ENCODE measurements around the gene RINT1. TPM values are rescaled to one million over a fixed set of nuclear protein-coding genes. Genes with fewer than 3 reads are reported as not detected.

The RINT1 gene
- total RNA-seq, 1 donor = 7.0 TPM

GRCh38 chr7:105530546-105530945 is 1.5 kb upstream of the RINT1 start:
- no peak for DNase-seq (ENCODE audit: low read depth in 2 of 3, low spot score in 2 of 3)

- no peak for DNase-seq (ENCODE audit: low read depth in 2 of 3, low spot score in 2 of 3)
Measured at GRCh38 chr7:105532709-105533460, 884 bp downstream of the RINT1 start.

GRCh38 chr7:105538339-105538738 is 6.3 kb downstream of the RINT1 start:
- peak in 2 of 3 donors; percentile 26 to 52 for DNase-seq (ENCODE audit: low read depth in 2 of 3, low spot score in 2 of 3)

DNA sequence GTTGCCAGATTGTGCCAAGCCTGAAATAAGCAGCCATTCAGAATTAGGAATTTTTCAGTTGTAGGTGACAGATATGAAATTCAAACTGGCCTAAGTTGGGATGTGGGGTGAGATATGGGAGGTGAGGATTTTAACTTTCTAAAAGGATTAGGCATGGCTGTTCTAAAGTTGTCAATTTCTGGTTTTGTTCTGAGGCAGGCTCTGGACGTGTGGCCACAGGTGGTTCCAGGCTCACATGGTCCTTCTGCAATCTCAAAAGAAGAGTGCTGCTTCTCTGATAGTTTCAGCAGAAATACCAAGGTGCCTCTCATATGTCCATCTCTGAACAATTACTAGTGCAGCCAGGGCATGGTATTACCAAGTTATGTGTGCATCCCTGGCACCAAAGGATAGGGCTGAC is 27.9 kb downstream of the RINT1 start:
- DNase-seq (ENCODE audit: low read depth in 2 of 3, low spot score in 2 of 3) = no peak

GRCh38 chr7:105565190-105565589 is 33.2 kb downstream of the RINT1 start:
- DNase-seq (ENCODE audit: low read depth in 2 of 3, low spot score in 2 of 3) = no peak

- no peak for DNase-seq (ENCODE audit: low read depth in 2 of 3, low spot score in 2 of 3)
Measured at GRCh38 chr7:105567024-105567423, 35.0 kb downstream of the RINT1 start.

- no peak for DNase-seq (ENCODE audit: low read depth in 2 of 3, low spot score in 2 of 3)
Measured at GRCh38 chr7:105567821-105568220, 35.8 kb downstream of the RINT1 start.

- DNase-seq (ENCODE audit: low read depth in 2 of 3, low spot score in 2 of 3) = no peak
Measured at GRCh38 chr7:105571891-105572290, 39.9 kb downstream of the RINT1 start.

DNA sequence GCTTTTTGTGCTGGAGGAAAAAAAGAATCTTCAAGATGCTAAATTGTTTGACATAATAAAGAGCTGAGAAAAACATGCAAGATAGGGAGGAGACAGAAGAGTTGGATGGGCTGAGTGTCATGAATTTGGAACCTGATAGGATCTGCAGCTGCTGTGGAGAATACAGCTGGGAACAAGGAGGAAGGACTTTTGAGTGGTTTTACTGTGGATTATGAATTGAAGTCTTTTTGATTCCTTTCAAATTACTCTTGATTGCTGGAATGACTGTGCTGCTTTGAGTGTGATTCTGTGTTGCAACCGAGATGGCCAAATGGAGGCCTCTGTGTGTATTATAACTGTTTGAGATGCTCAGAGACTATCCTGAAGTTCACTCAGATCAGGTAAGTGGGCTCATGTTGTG is 45.2 kb downstream of the RINT1 start:
- DNase-seq (ENCODE audit: low read depth in 2 of 3, low spot score in 2 of 3) = no peak

DNA sequence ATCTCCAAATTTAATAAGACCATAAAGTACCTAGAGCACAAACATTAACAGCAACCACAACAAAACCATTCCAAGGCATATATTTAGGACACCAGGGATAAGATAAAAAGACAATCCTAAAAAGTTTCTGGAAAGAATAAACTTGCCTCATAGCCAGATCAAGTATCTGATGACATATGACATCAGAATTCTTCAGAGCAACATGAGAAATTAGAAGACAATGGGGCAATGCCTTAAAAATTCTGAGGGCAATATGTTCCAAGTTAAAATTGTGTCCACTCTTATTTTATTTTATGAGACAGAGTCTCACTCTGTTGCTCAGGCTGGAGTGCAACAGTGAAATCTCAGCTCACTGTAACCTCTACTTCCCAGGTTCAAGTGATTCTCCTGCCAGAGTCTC is 46.5 kb downstream of the RINT1 start:
- DNase-seq (ENCODE audit: low read depth in 2 of 3, low spot score in 2 of 3) = no peak

GRCh38 chr7:105580022-105580740 is 48.2 kb downstream of the RINT1 start:
- no peak for DNase-seq (ENCODE audit: low read depth in 2 of 3, low spot score in 2 of 3)

DNA sequence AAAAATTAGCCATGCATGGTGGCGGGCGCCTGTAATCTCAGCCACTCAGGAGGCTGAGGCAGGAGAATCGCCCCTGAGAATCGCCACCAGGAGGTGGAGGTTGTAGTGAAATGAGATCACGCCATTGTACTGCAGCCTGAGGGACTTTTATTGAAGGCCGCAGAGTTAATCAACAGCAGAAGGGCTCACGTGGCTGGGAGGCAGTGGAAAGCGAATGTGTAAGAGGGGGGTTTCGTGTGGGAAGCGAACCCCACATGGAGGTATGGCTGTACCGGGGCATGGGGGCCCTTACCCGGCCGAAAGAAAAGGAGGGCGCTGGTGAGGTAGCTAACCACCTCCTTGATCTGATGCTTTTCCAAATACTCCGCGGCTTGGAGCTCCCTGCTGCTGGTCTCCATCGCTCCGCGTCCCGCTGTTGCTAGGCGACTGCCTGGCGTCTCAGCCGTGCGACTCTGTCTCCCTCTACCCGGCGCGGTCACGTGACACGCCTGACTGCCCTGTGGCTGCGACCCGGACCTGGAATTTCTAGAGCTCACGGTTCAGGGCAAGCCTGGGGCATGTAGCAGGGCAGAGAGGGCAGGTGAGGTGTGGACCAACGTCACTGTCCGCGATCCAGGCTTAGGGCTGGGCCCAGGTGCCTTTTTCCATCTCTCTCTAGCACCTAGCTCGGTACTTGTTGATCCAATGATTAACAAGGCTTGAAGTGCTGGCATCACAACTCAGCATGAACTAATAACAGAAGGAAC is 49.2 kb downstream of the RINT1 start, which contains the start of gene EFCAB10:
EFCAB10 (minus strand) TSS at position 428 of the 746 bp plus-strand sequence; CDS start at position 398, 30 bp downstream.
- DNase-seq (ENCODE audit: low read depth in 2 of 3, low spot score in 2 of 3) = peak in 2 of 3 donors; percentile 58 to 67

GRCh38 chr7:105583061-105583460 is 51.1 kb downstream of the RINT1 start:
- no peak for DNase-seq (ENCODE audit: low read depth in 2 of 3, low spot score in 2 of 3)

DNA sequence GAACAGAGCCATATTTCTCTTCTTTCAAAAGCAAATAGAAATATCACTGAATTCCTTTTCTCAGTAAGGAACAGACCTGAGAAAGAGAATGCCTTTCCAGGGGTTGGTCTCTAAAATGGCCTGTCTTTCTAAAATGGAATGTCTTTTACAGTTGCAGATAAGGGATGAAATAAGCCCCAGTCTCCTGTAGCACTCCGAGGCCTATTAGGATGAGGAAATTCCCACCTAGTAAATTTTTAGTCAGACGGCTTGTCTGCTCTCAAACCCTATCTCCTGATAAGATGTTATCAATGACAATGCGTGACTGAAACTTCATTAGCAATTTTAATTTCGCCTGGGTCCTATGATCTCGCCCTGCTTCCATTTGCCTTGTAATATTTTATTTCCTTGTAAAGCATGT is 52.2 kb downstream of the RINT1 start:
- DNase-seq (ENCODE audit: low read depth in 2 of 3, low spot score in 2 of 3) = no peak

- DNase-seq (ENCODE audit: low read depth in 2 of 3, low spot score in 2 of 3) = no peak
Measured at GRCh38 chr7:105585850-105586500, 54.0 kb downstream of the RINT1 start.

DNA sequence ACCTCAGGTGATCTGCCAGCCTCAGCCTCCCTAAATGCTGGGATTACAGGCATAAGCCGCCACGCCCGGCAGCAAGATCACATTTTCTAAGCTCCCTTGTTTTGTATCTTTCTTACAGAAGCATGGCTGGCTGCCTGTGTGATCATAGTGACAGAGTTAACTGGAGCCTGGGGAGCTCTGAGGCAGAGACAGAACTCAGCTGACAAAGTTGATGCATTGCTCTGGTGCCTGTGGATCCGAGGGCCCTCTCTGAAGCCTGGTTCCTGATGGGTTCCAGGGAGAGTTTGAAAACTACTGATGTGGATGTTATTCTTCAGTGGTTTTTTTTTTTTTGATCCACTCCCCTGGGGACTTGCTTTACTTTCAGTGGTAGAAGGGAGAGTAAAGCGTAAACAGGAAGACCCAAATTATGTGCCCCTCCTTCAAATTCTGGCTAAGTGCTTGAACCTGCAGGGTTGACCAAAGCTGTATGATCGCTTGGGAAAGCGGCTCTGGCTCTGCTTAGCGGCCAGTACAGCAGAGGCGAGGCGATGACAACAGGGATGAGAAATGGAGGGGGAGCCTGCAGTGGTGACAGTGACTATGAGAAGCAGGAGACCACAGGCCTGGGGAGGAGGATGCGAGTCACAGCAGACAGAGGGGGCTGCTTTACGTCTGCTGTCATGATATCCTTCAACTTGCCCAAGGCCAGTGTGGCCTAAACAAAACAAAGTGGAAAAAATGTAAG is 56.1 kb downstream of the RINT1 start:
- DNase-seq (ENCODE audit: low read depth in 2 of 3, low spot score in 2 of 3) = no peak

DNA sequence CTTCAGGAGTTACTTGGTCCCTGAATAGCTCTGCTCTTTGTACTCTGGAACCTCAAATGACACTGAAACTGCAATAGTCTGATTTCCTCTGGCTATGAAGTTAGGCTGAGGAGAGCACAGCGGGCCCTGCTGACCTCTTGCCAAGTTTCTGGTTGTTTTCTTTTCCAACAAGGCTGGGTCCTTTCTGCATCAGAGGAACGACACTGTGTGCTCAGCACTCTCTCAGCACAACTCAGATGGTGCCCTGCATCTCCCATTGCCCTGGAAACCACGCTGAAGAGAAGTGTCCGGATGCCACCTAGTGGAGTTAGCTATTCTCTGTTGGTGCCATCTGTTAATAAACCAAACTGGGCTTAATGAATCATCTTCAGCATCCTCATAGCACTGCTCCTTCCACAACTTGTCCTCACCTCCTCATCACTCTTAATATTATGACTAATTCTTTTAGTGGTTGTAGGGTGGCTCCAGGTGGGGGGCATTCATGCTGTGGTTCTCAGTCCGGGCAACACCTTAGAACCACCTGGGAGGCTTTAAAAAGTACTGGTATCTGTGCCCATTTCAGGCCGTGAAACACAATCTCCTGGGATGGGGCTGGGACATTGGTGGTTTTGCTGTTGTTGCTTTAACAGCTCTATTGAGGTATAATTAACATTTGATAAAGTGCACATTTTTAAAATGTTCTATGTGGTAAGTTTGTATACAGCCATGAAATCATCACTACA is 57.5 kb downstream of the RINT1 start:
- peak; percentile 9 to 83 (median 55) for DNase-seq (ENCODE audit: low read depth in 2 of 3, low spot score in 2 of 3)

GRCh38 chr7:105590793-105591192 is 58.8 kb downstream of the RINT1 start:
- no peak for DNase-seq (ENCODE audit: low read depth in 2 of 3, low spot score in 2 of 3)

- no peak for DNase-seq (ENCODE audit: low read depth in 2 of 3, low spot score in 2 of 3)
Measured at GRCh38 chr7:105591522-105591921, 59.5 kb downstream of the RINT1 start.

DNA sequence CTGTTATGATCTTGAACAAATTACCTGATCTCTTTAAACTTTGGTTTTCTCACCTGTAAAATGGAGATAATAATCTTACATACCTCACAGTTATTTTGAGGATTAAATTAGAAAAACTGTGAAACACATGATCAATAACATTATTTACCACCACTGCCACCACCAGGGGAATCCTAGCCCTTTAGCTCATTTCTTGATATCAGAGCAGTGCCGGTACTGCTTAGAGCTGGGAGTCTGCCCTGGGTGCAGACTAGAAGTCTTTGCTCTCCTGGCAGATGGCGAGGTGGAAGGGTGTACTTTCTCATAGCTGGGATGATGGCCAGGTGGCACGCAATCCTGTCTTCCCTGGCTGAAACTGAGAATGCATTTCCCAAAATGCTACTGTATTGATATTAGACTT is 62.0 kb downstream of the RINT1 start:
- no peak for DNase-seq (ENCODE audit: low read depth in 2 of 3, low spot score in 2 of 3)

Measured in hematopoietic multipotent progenitor cell (in vitro differentiated cells).